ENCODE data around the gene MAST3.

- TF ChIP-seq, protein P1, sequence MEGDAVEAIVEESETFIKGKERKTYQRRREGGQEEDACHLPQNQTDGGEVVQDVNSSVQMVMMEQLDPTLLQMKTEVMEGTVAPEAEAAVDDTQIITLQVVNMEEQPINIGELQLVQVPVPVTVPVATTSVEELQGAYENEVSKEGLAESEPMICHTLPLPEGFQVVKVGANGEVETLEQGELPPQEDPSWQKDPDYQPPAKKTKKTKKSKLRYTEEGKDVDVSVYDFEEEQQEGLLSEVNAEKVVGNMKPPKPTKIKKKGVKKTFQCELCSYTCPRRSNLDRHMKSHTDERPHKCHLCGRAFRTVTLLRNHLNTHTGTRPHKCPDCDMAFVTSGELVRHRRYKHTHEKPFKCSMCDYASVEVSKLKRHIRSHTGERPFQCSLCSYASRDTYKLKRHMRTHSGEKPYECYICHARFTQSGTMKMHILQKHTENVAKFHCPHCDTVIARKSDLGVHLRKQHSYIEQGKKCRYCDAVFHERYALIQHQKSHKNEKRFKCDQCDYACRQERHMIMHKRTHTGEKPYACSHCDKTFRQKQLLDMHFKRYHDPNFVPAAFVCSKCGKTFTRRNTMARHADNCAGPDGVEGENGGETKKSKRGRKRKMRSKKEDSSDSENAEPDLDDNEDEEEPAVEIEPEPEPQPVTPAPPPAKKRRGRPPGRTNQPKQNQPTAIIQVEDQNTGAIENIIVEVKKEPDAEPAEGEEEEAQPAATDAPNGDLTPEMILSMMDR (IDR thresholded peaks at IDR 0.05) = peak; percentile 43 to 62 (median 50)
- TF ChIP-seq POLR2A (IDR thresholded peaks at IDR 0.05) (no peak), POLR2AphosphoS5 (IDR thresholded peaks at IDR 0.05; ENCODE audit: insufficient read depth in 1 of 2, low read depth in 1 of 2) (no peak)
Measured at GRCh38 chr19:18167975-18168645, 70.5 kb downstream of the MAST3 start.

Data from vagina (tissue), 2 donors.